Stimulated activated CD8-positive, alpha-beta memory T cell treated with anti-CD3 and anti-CD28 coated beads, Interleukin-12 subunit alpha, Interleukin-12 subunit beta, amount 100 ng/mL, for 24 hours (primary cell): ENCODE measurements around the gene CAMKK1.
"Not testable (repeated sequence)": the region's sequence is repeated elsewhere in the genome, so short reads cannot be mapped to it uniquely, and the experiment has no call there.

Source experiments
- DNase-seq: peaks from one replicate; pipeline ENCODE4 v3.0.0-alpha.2; 2020; ENCODE audit errors: extremely low read depth

Gene CAMKK1

GRCh38 chr17:3846437-3847164 is 46.3 kb downstream of the CAMKK1 start:
- no peak for DNase-seq

GRCh38 chr17:3845621-3846436 is 47.0 kb downstream of the CAMKK1 start, which contains the start of gene NCBP3:
Gene NCBP3, minus strand, starts transcription at chr17:3846246. Its CDS starts 23 bp downstream, at chr17:3846223.
- peak; percentile 73 for DNase-seq

- DNase-seq, result peak; percentile 7
Observed at GRCh38 chr17:3845291-3845620, 47.6 kb downstream of the CAMKK1 start.

GRCh38 chr17:3844556-3844955 is 48.3 kb downstream of the CAMKK1 start:
- not testable (repeated sequence) for DNase-seq

- peak; percentile 3 for DNase-seq
Observed at GRCh38 chr17:3843935-3844516, 48.8 kb downstream of the CAMKK1 start.

- DNase-seq, result no peak
Observed at GRCh38 chr17:3838206-3838605, 54.6 kb downstream of the CAMKK1 start.

- DNase-seq, result no peak
Observed at GRCh38 chr17:3836551-3836950, 56.3 kb downstream of the CAMKK1 start.

- DNase-seq, result no peak
Observed at GRCh38 chr17:3835410-3836229, 57.2 kb downstream of the CAMKK1 start.

- no peak for DNase-seq
Observed at GRCh38 chr17:3834811-3835210, 58.0 kb downstream of the CAMKK1 start.

GRCh38 chr17:3828852-3829232 is 64.0 kb downstream of the CAMKK1 start:
- DNase-seq, result no peak

GRCh38 chr17:3828151-3828851 is 64.6 kb downstream of the CAMKK1 start:
- DNase-seq, result no peak

GRCh38 chr17:3827124-3827773 is 65.6 kb downstream of the CAMKK1 start:
- DNase-seq, result peak; percentile 41

GRCh38 chr17:3826191-3826590 is 66.7 kb downstream of the CAMKK1 start:
- no peak for DNase-seq

GRCh38 chr17:3821101-3821500 is 71.8 kb downstream of the CAMKK1 start:
- no peak for DNase-seq

GRCh38 chr17:3818786-3819185 is 74.1 kb downstream of the CAMKK1 start:
- no peak for DNase-seq

- no peak for DNase-seq
Observed at GRCh38 chr17:3817851-3818605, 74.8 kb downstream of the CAMKK1 start.

GRCh38 chr17:3815925-3816324 is 76.9 kb downstream of the CAMKK1 start:
- no peak for DNase-seq

- DNase-seq, result no peak
Observed at GRCh38 chr17:3815122-3815521, 77.7 kb downstream of the CAMKK1 start.

- DNase-seq, result no peak
Observed at GRCh38 chr17:3814361-3814760, 78.5 kb downstream of the CAMKK1 start.

GRCh38 chr17:3813171-3813570 is 79.7 kb downstream of the CAMKK1 start:
- DNase-seq, result no peak
